Measurements from ENCODE around the gene FRRS1. TPM values are rescaled to one million over a fixed set of nuclear protein-coding genes. Genes with fewer than 3 reads are reported as not detected.

Gene FRRS1
- total and polyA plus RNA-seq, 10 of the 15 experiments (the other 5 are each of a cell fraction or from before 2014, with no cell fraction given), result 0.13 to 18.9 (median 8.0) TPM

DNA sequence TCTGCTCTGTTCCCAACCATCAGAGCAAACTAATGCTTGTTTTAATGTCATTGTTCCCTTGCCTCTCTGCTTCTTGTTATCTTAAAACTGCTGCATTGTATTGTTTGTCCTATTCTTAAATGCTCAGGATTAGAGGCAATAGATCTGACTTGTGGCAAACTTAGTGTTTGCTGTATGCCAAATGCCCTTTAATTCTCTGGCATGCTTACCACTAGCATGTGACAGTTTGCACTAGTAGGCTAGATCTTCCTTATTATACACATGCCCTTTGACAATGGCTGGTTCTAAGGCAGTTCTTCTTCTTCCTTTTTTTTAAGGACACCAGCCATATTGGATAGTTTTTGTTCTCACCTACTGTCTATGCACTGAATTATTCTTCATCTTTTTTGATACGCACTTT lies 90.4 kb downstream of the FRRS1 start (continued):
- no peak for TF ChIP-seq ZBTB40 (IDR thresholded peaks at IDR 0.05; ENCODE audit: borderline replicate concordance)
- TF ChIP-seq ZNF217 (IDR thresholded peaks at IDR 0.05), result no peak
- TF ChIP-seq ZBTB4 (CRISPR knock-in tag; IDR thresholded peaks at IDR 0.05), result no peak

- SMC1A ChIA-PET (ENCODE audit: uncharacterized antibody, unreplicated experiment), result no interaction called here
- ATAC-seq, result no peak
- Histone ChIP-seq H3K27me3 (replicated peaks in 1 of 2; ENCODE audit: control insufficient read depth in 2 of 2, insufficient read depth in 2 of 2, low read length in 1 of 2) (no peaks in the 10 kb centered on the region), H4K20me1 (ENCODE audit: control insufficient read depth, insufficient read depth) (no peaks in the 10 kb centered on the region), H3K4me3 (no peak overlapping the region), H3K9me3 (replicated peaks; ENCODE audit: control insufficient read depth, insufficient read depth, low read length) (no peaks in the 10 kb centered on the region), H3K36me3 (ENCODE audit: control insufficient read depth in 2 of 2, insufficient read depth in 2 of 2, low read length in 1 of 2) (no peaks in the 10 kb centered on the region), H3K4me2 (ENCODE audit: control insufficient read depth, insufficient read depth) (no peak overlapping the region), H3K4me1 (ENCODE audit: control insufficient read depth, insufficient read depth, low read length) (no peaks in the 10 kb centered on the region), H2AFZ (ENCODE audit: control insufficient read depth, low read depth, low read length) (no peak overlapping the region), H3K27ac (ENCODE audit: control insufficient read depth, insufficient read depth) (no peak overlapping the region), H3K79me2 (ENCODE audit: control insufficient read depth, insufficient read depth, low read length) (no peaks in the 10 kb centered on the region), H3K9ac (ENCODE audit: control insufficient read depth, insufficient read depth, low read length) (no peak overlapping the region)
- RAD21 ChIA-PET (ENCODE audit: unreplicated experiment), result no interaction called here
- in situ Hi-C loops (cut with MboI), result no loop called here
- CTCF ChIA-PET, result no interaction called here
- no peak for FAIRE-seq
- POLR2A ChIA-PET, result no interaction called here
- intact Hi-C loops (cut with micrococcal nuclease; ENCODE audit: unreplicated experiment), result no loop called here
- no TSS peak for BruUV-seq (replicated peaks)
- no peak for DNase-seq (ENCODE audit: low read depth, low spot score)
- TF ChIP-seq ZNF274 (IDR thresholded peaks at IDR 0.05; ENCODE audit: insufficient read depth, insufficient read length) (no peak), SRF (IDR thresholded peaks at IDR 0.05; ENCODE audit: low read depth in 2 of 2, low read length in 2 of 2) (no peak), IRF3 (IDR thresholded peaks at IDR 0.05) (no peak), MYC (IDR thresholded peaks at IDR 0.05; ENCODE audit: insufficient read depth, insufficient read length, insufficient replicate concordance, low read length, severe bottlenecking) (no peak), RUNX3 (IDR thresholded peaks at IDR 0.05; ENCODE audit: low read length) (no peak), BHLHE40 (IDR thresholded peaks at IDR 0.05; ENCODE audit: borderline replicate concordance in 1 of 2, low read depth in 2 of 2, low read length in 1 of 2) (no peak), CEBPB (IDR thresholded peaks at IDR 0.05; ENCODE audit: borderline replicate concordance in 1 of 2, low read depth in 2 of 2, low read length in 2 of 2) (no peak), RELB (IDR thresholded peaks at IDR 0.05; ENCODE audit: low read depth) (no peak), SIX5 (IDR thresholded peaks at IDR 0.05; ENCODE audit: low read depth, low read length, severe bottlenecking) (no peak)
Measured at GRCh38 chr1:99675292-99675691, 91.1 kb downstream of the FRRS1 start.
